Body of pancreas (tissue), 4 donors: Measurements from ENCODE around the gene RGS14.

Experiments used
- POLR2A ChIP-seq, 3 donors: fragments of 450-650 bp; IDR thresholded peaks; one replicate each; pipeline ENCODE4 v1.6.1; 2016; ENCODE audit warnings: antibody characterized with exemption in 3 of 3, mild to moderate bottlenecking in 2 of 3
- TF ChIP-seq, protein P1 (sequence below), 7 experiments: fragments of 450-650 bp in 4 of 7; fragments of 200-600 bp in 3 of 7; sonication (generic) in 3 of 7; IDR thresholded peaks; one replicate each; pipeline ENCODE4 v1.5.1; 2016 to 2019; ENCODE audit warnings: antibody characterized with exemption in 7 of 7

- TF ChIP-seq, protein P1, sequence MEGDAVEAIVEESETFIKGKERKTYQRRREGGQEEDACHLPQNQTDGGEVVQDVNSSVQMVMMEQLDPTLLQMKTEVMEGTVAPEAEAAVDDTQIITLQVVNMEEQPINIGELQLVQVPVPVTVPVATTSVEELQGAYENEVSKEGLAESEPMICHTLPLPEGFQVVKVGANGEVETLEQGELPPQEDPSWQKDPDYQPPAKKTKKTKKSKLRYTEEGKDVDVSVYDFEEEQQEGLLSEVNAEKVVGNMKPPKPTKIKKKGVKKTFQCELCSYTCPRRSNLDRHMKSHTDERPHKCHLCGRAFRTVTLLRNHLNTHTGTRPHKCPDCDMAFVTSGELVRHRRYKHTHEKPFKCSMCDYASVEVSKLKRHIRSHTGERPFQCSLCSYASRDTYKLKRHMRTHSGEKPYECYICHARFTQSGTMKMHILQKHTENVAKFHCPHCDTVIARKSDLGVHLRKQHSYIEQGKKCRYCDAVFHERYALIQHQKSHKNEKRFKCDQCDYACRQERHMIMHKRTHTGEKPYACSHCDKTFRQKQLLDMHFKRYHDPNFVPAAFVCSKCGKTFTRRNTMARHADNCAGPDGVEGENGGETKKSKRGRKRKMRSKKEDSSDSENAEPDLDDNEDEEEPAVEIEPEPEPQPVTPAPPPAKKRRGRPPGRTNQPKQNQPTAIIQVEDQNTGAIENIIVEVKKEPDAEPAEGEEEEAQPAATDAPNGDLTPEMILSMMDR (IDR thresholded peaks at IDR 0.05), result no peak
- TF ChIP-seq POLR2A (IDR thresholded peaks at IDR 0.05), result no peak
Observed at GRCh38 chr5:177361418-177362291, 3.9 kb downstream of the RGS14 start.
